ENCODE data around the gene KCNK15. TPM values are rescaled to one million over a fixed set of nuclear protein-coding genes. Genes with fewer than 3 reads are reported as not detected.

KCNK15 gene
- total RNA-seq, 1 donor from 2014 or later: 0.33 TPM

DNA sequence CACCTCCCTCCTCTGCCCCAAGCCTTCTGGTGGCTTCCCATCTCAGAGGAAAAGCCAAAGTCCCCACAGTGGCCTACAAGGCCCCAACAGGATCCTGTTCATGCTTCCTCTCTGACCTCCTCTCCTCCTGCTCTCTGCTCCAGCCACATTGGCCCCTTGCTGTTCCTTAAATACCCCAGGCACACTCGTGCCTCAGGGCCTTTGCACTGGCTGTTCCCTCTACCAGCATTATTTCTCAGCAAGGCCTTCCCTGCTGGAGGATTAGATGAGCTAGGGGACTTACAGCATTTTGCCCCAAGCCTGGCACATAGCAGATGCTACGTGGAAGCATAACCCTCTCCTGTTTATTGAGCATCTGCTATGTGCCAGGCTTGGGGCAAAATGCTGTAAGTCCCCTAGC, 22.7 kb upstream of the KCNK15 start:
- Histone ChIP-seq H3K4me3 (no peak overlapping the region), H3K36me3 (no peaks in the 10 kb centered on the region), H3K27me3 (ENCODE audit: low read depth) (no peaks in the 10 kb centered on the region), H3K4me1 (peaks cover 27% of the 10 kb centered on the region), H3K27ac (replicated peaks) (no peak overlapping the region), H3K9me3 (replicated peaks) (no peaks in the 10 kb centered on the region)
- DNase-seq: no peak
- intact Hi-C loops (cut with micrococcal nuclease): no loop called here
- TF ChIP-seq CTCF (IDR thresholded peaks at IDR 0.05; ENCODE audit: borderline replicate concordance): no peak

GRCh38 chr20:44723391-44723790, 22.3 kb upstream of the KCNK15 start:
- H3K27ac ChIP-seq (replicated peaks): no peak overlapping the region
- no peaks in the 10 kb centered on the region for H3K36me3 ChIP-seq
- no peak for DNase-seq
- intact Hi-C loops (cut with micrococcal nuclease): no loop called here
- H3K9me3 ChIP-seq (replicated peaks): no peaks in the 10 kb centered on the region
- no peak overlapping the region for H3K4me3 ChIP-seq
- TF ChIP-seq CTCF (IDR thresholded peaks at IDR 0.05; ENCODE audit: borderline replicate concordance): no peak
- H3K4me1 ChIP-seq: peaks cover 26% of the 10 kb centered on the region
- no peaks in the 10 kb centered on the region for H3K27me3 ChIP-seq (ENCODE audit: low read depth)

DNA sequence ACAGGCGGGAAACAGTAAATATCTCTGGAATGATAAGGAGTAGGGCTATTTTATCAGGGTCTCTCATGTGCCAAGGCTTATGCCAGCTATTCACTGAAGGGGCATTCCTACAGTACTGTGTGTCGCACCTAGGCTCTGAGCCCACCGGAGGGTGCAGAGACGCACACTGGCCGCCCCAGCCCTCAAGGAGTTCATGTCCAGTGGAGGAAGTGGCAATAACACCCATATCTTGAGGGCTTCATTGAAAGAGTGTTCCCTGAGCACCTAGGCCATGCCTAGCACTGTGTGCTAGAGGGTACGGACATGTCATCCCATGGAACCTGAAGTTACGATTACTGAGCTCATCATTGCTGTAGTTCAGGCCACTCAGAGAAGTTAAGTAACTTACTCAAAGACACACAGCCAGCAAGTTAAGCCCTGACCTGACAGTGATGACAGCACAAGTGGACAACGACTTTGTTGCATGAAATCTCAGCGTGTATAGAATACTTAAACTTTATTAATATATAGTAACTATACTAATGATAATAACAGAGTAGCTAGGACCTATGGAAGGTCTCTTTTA, 21.8 kb upstream of the KCNK15 start:
- Histone ChIP-seq H3K4me3 (no peak overlapping the region), H3K4me1 (peaks cover 31% of the 10 kb centered on the region), H3K36me3 (no peaks in the 10 kb centered on the region), H3K27ac (replicated peaks) (no peak overlapping the region), H3K9me3 (replicated peaks) (no peaks in the 10 kb centered on the region), H3K27me3 (ENCODE audit: low read depth) (no peaks in the 10 kb centered on the region)
- intact Hi-C loops (cut with micrococcal nuclease): no loop called here
- no peak for DNase-seq
- TF ChIP-seq CTCF (IDR thresholded peaks at IDR 0.05; ENCODE audit: borderline replicate concordance): no peak

DNA sequence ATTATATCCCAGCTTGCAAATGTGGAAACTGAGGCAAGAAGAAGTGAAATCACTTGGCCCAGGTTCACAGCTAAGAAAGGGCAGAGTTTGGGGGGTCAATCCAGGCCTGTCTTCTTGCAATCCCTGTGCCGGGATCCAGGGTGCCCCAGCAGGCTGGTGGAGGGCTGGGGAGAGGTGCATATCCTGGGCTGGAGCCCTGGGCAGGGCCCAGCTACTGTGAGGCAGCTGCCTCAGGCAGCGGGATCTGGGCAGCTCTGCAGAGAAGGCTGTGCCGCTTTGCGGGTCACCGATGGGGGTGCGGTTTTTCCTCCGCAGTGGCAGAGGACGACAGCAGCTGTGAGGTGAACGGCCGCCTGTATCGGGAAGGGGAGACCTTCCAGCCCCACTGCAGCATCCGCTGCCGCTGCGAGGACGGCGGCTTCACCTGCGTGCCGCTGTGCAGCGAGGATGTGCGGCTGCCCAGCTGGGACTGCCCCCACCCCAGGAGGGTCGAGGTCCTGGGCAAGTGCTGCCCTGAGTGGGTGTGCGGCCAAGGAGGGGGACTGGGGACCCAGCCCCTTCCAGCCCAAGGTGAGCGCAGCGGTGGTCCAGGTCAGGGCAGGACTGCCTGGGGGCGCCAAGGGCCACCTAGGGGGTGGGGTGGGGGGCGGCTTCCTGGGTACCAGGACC, 21.1 kb upstream of the KCNK15 start:
- H3K27ac ChIP-seq (replicated peaks): no peak overlapping the region

GRCh38 chr20:44725837-44726236, 19.8 kb upstream of the KCNK15 start:
- Histone ChIP-seq H3K4me3 (no peak overlapping the region), H3K4me1 (peaks cover 36% of the 10 kb centered on the region), H3K9me3 (replicated peaks) (no peaks in the 10 kb centered on the region), H3K27me3 (ENCODE audit: low read depth) (no peaks in the 10 kb centered on the region), H3K36me3 (no peaks in the 10 kb centered on the region), H3K27ac (replicated peaks) (no peak overlapping the region)
- no peak for TF ChIP-seq CTCF (IDR thresholded peaks at IDR 0.05; ENCODE audit: borderline replicate concordance)
- no peak for DNase-seq
- intact Hi-C loops (cut with micrococcal nuclease): no loop called here

More for the DNA sequence above, 21.1 kb upstream of the KCNK15 start:
- no peaks in the 10 kb centered on the region for H3K9me3 ChIP-seq (replicated peaks)
- H3K4me1 ChIP-seq: peaks cover 36% of the 10 kb centered on the region
- no peak for TF ChIP-seq CTCF (IDR thresholded peaks at IDR 0.05; ENCODE audit: borderline replicate concordance)
- intact Hi-C loops (cut with micrococcal nuclease): no loop called here
- H3K27me3 ChIP-seq (ENCODE audit: low read depth): no peaks in the 10 kb centered on the region
- DNase-seq: no peak
- no peaks in the 10 kb centered on the region for H3K36me3 ChIP-seq
- H3K4me3 ChIP-seq: no peak overlapping the region

All from left ventricle myocardium inferior (tissue), 1 donor.